GM21381 (cell line): ENCODE results near the gene FBXW8.
"Not testable (repeated sequence)": the region's sequence is repeated elsewhere in the genome, so short reads cannot be mapped to it uniquely, and the experiment has no call there.

Experiments used
- ATAC-seq: cut with Tn5 transposase; IDR thresholded peaks from one replicate; pipeline ENCODE4 v1.9.1; 2021; ENCODE audit warnings: mild to moderate bottlenecking, moderate library complexity; ENCODE audit not compliant: unreplicated experiment

The FBXW8 gene

DNA sequence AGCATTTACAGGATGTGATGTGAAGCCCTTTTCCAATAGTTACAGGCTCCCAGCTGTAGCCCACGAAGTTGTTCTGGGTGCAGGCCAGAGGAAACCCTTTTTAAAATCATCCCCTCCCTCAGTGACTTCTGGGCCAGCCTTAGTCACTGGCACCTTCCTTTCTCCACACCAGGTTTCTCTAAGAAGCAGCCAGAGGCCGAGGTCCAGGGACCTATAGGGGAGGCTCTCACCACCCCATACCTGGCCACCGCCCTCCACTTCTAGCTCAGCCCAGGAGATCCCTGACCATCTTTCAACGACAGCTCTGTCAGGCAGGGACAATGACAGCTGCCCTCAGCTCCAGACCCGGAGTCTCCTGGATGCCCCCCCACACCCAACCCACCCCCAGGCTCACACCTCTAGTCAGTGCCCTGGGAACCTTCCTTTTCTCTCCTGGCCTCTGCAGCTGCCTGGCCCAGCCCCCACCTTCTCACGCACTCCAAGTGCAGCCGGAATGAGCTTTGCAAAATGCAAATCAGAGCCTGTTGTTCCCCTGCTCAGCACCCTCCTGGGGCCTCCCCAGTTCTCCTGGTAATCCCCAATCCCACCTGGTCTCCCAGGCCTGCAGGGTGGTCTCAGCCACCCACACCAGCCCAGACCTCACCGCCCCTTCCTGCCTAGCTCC, 141.8 kb downstream of the FBXW8 start:
- no peak for ATAC-seq

DNA sequence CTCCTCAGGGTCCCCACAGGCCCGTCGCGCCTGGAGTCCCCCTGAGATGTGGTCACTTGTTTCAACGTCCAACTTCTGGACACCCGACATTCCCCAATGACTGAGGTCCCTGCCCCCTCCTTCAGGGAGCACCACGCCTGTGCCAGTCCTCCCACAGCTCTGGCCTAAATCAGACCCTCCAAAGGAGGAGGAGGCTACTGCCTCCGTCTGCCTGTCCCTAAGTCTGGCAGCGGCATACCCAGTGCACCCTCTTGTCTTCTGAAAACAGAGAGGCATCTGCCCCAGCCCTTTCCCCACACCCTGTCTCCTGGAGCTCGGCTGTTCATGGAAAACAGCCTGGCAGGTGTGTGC, 142.3 kb downstream of the FBXW8 start:
- ATAC-seq: no peak

- no peak for ATAC-seq
These were observed 142.9 kb downstream of the FBXW8 start for GRCh38 chr12:117053597-117054201.

GRCh38 chr12:117054279-117054678, 143.5 kb downstream of the FBXW8 start:
- ATAC-seq: no peak

- ATAC-seq: not testable (repeated sequence)
These were observed 146.9 kb downstream of the FBXW8 start for GRCh38 chr12:117057626-117058025.

DNA sequence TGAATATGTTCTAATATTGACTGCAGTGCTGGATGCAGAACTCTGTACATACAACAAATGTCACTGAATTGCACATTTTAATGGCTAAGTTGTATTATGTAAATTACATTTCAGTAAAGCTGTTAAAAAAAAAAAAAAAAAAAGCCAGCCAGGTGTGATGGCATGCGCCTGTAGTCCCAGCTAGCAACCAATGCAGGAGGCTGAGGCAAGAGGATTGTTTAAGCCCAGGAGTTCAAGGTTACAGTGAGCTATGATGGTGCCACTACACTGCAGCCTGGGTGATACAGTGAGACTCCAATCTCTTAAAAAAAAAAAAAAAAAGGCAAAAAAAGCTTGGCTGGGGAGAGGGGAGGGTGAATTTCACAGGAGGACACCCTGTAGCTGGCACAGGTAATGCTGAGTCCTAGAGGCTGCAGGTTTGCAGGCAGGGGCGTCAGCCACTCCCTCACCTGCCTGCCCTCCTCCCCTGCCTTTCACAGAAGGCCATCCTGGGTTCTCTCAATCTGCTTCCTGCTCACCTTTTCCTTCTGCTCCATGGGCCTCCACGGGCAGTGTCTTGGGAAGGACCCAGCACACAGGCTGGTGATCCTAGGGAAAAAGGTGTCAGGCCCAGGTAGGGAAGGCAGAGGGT, 147.8 kb downstream of the FBXW8 start:
- ATAC-seq: no peak

DNA sequence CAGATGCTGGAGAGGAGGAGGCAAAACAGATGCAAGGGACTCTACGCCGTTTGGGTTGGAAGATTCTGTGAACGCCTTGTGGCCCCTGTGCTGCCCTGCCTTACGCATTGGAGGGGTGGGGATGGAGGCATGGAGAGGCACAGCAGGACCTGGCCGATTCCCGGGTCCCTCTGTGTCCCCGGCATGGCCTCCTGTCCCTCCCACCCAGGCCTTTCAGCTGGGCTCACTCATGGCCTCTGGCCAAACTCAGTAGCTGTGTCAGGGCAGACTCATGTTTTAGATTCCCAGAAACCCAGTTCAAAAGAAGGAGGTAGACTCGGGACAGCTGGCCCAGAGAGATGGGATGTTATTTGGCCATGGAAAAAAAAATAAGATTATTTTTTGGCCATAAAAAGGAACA, 148.4 kb downstream of the FBXW8 start:
- ATAC-seq: no peak

DNA sequence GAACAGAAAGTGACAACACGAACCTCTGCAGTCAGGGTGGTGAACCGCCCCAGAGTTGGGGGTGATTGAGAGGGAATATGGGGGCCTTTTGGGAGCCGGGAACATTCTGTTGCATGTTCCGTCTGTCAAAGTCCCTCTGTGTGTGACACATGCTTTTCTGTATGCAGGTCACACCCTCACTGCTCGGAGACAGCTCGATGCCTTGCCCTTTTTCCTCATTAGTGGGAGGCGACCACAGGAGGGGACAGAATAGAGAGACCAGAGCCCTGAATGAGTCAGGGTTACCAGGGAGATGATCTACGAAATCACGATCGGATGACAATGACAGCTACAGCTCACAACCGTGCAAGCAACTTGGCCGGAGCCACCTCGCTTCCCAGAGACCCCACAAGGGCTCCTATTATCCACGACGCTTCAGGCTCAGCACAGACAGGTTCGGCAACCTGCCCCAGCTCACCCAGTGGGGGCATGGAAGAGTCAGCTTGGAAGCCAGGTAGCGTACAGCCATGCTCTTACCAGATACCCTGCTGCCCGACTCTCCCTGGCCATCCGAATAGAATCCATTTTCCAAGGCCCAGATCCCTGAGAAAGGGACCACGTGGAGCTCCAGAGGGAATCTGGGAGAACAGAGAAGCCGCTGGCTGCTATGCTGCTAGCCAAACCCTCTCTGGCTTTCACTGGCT, 149.6 kb downstream of the FBXW8 start:
- ATAC-seq: no peak

DNA sequence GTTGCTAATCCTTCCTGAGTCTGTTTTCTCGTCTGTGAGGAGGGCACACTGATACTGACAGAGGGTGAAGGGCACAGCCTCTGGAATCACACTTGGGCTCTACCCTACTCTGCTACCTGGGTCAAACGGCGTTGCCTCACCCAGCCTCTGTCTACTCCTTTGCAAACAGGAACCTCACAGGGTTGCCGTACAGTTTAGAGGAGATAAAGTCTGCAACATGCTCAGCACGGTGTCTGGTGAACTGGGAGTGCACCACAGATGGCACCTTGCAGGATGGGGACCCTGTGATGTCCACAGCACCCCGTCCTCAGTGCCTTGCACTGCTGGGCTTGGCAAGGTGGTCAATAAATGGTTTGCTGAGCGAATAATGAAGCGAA, 150.2 kb downstream of the FBXW8 start:
- ATAC-seq: no peak

- no peak for ATAC-seq
These were observed 150.9 kb downstream of the FBXW8 start for GRCh38 chr12:117061555-117062079.

GRCh38 chr12:117063162-117063911, 152.6 kb downstream of the FBXW8 start:
- ATAC-seq: peak; percentile 75

- ATAC-seq: no peak
These were observed 153.3 kb downstream of the FBXW8 start for GRCh38 chr12:117064049-117064448.

DNA sequence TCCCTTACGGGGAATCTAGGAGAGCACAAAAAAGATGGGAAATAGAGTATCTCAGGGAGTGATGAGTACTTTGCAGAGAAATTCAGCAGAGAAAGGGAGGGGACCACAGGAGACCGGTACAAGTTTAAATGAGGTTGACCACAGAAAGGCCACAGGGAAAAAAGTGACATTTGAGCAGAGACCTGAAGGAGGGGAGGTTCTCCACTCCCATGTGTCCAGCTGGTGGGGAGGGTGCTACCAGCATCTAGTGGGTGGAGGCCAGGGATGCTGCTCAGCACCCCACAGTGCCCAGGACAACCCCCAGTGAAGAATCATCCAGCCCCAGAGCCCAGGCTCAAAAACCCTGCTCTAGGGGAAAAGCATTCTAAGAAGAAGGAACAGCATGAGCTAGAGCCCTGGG, 153.8 kb downstream of the FBXW8 start:
- no peak for ATAC-seq

DNA sequence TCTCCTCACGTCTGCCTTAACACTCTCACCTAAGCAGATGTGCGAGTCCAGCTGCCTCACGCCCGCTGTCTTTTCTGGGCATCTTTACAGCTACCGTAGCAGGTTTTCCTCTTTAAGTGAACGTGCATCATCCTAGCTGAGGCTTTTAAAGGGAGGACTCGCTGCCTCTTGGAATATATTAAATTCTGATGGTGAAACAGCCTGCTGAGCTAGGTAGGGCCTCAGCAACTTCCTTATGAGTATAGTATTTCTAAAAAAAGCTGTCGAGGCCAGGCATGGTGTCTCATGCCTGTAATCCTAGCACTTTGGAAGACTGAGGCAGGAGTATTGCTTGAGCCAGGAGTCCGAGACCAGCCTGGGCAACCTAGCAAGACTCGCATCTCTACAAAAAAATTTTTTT, 156.3 kb downstream of the FBXW8 start:
- ATAC-seq: no peak

GRCh38 chr12:117067638-117068037, 156.9 kb downstream of the FBXW8 start:
- ATAC-seq: no peak

GRCh38 chr12:117068492-117068891, 157.7 kb downstream of the FBXW8 start:
- ATAC-seq: no peak

DNA sequence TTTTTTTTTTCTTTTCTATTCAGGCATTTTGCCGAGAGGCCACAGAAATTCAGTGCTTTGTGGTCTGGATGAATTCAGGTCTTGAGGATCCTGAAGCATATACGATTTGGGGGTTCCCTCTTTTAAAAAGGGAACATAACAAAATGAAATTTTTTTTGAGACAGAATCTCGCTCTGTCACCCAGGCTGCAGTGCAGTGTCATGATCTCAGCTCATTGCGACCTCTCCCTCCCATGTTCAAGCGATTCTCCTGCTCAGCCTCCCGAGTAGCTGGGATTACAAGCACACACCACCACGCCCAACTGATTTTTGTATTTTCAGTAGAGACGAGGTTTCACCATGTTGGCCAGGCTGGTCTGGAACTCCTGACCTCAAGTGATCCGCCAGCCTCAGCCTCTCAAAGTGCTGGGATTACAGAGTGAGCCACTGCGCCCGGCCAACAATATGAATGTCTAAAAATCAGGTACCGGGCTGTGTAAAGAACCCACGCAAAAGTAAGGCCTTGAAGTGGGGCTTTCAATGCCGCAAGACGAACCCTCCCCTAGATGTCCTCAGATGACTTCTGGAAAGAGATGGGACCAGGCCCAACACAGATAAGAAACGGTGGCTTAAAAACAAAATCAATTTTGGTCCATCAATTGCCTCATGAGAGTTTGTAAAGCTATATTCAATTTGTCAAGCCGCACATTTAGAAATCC, 158.5 kb downstream of the FBXW8 start:
- ATAC-seq: no peak

DNA sequence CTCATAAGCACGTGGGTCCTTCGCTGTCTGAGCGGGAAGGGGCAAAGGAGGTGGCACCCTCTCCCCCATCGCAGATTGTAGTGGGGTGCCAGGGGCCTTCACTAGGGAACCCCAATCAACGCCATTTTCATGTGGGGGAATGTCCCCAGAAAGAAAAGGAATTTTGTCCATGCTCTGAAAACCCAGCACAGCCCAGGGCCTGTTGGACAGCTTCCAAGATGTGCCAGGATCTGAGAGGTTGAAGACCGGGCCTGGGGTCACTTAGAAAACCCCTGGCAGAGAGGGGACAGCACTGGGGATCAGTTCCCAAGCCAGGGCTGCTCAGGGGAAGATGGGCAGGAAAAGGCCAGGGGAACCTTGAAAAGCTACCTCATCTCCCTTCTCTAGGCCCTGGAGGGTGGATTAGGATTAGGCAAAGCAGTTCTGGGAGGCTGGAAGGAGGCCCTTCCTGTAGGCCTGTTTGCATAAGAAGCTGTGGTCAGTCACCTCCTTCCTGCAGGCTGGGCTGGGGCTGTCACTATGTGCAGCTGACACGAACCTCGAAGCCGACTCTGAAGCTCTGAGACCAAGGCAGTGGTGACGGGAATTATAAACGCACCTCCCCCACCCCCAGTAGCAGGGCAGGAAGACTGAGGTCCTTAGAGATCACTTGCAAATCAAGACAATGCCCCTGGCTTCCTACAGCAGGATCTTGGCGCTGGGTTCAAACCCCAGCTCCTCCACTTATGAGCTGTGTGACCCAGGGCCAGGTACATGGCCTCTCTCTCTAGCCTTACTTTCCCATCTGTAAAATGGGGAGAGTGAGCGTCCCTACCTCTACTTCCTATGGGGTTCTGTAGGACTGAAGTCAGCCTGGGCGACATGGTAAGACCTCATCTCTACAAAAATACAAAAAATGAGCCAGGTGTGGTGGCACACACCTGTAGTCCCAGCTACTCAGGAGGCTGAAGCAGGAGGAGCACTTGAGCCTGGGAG, 159.5 kb downstream of the FBXW8 start:
- no peak for ATAC-seq

- ATAC-seq: no peak
These were observed 160.3 kb downstream of the FBXW8 start for GRCh38 chr12:117071009-117071408.
